Neural crest cell (in vitro differentiated cells): ENCODE data around the gene RALGAPA2. TPM values are rescaled to one million over a fixed set of nuclear protein-coding genes. Genes with fewer than 3 reads are reported as not detected.

Experiments
- DNase-seq: peaks from one replicate; pipeline ENCODE4 v3.0.0; 2021; ENCODE audit warnings: low read depth, mixed read lengths, low spot score
- H3K27ac Mint-ChIP-seq: one replicate; pipeline ENCODE4 v1.8.0; 2021; ENCODE audit warnings: mild to moderate bottlenecking, mixed read lengths; ENCODE audit not compliant: unreplicated experiment
- H3K27me3 Mint-ChIP-seq: 2 replicates; pipeline ENCODE4 v1.8.0; 2021; ENCODE audit warnings: low read depth, mild to moderate bottlenecking, mixed read lengths
- H3K36me3 Mint-ChIP-seq: 2 replicates; pipeline ENCODE4 v1.8.0; 2021; ENCODE audit warnings: low read depth, mild to moderate bottlenecking, mixed read lengths
- H3K4me1 Mint-ChIP-seq: 2 replicates; pipeline ENCODE4 v1.8.0; 2021; ENCODE audit warnings: mixed read lengths
- H3K4me3 Mint-ChIP-seq: one replicate; pipeline ENCODE4 v1.8.0; 2021; ENCODE audit warnings: mild to moderate bottlenecking, mixed read lengths
- H3K9me3 Mint-ChIP-seq: 2 replicates; pipeline ENCODE4 v1.8.0; 2021; ENCODE audit warnings: mixed read lengths
- CTCF ChIP-seq: fragments of 200-600 bp; sonication (generic); conservative IDR thresholded peaks from 2 replicates; pipeline ENCODE4 v1.5.0; 2021; ENCODE audit warnings: antibody characterized with exemption, mild to moderate bottlenecking
- total RNA-seq: library from RNA; stranded (reverse); gene quantifications from 2 replicates; pipeline ENCODE4 v1.2.1, GENCODE V29; 2021

RALGAPA2 gene
- total RNA-seq, 1 donor from 2014 or later = 29.3 TPM

- DNase-seq = no peak
- Mint-ChIP-seq H3K27me3 (peaks cover 63% of the 10 kb centered on the region), H3K36me3 (peaks cover 7% of the 10 kb centered on the region), H3K4me3 (no peak overlapping the region), H3K27ac (no peak overlapping the region), H3K4me1 (peaks cover 25% of the 10 kb centered on the region), H3K9me3 (no peaks in the 10 kb centered on the region)
- no peak for TF ChIP-seq CTCF
Measured at GRCh38 chr20:20391115-20391514, 321.3 kb downstream of the RALGAPA2 start.

GRCh38 chr20:20390393-20390792, 322.1 kb downstream of the RALGAPA2 start:
- DNase-seq = no peak
- H3K36me3 Mint-ChIP-seq = peaks cover 7% of the 10 kb centered on the region

GRCh38 chr20:20386192-20386591, 326.3 kb downstream of the RALGAPA2 start:
- H3K9me3 Mint-ChIP-seq = peaks cover 4% of the 10 kb centered on the region
- H3K4me3 Mint-ChIP-seq = no peak overlapping the region
- no peaks in the 10 kb centered on the region for H3K4me1 Mint-ChIP-seq
- TF ChIP-seq CTCF = no peak
- H3K27ac Mint-ChIP-seq = no peak overlapping the region
- peaks cover 52% of the 10 kb centered on the region for H3K27me3 Mint-ChIP-seq
- DNase-seq = no peak
- peaks cover 9% of the 10 kb centered on the region for H3K36me3 Mint-ChIP-seq

More at GRCh38 chr20:20390393-20390792, 322.1 kb downstream of the RALGAPA2 start:
- Mint-ChIP-seq H3K4me1 (peaks cover 19% of the 10 kb centered on the region), H3K27ac (no peak overlapping the region), H3K27me3 (peaks cover 63% of the 10 kb centered on the region), H3K4me3 (no peak overlapping the region), H3K9me3 (no peaks in the 10 kb centered on the region)
- TF ChIP-seq CTCF = no peak

- Mint-ChIP-seq H3K36me3 (peaks cover 2% of the 10 kb centered on the region), H3K4me1 (no peaks in the 10 kb centered on the region), H3K27ac (no peak overlapping the region), H3K27me3 (peaks cover 66% of the 10 kb centered on the region), H3K9me3 (peaks cover 5% of the 10 kb centered on the region), H3K4me3 (no peak overlapping the region)
- no peak for TF ChIP-seq CTCF
- DNase-seq = no peak
Measured at GRCh38 chr20:20375862-20376261, 336.6 kb downstream of the RALGAPA2 start.

GRCh38 chr20:20373091-20373571, 339.3 kb downstream of the RALGAPA2 start:
- no peak for TF ChIP-seq CTCF
- H3K27me3 Mint-ChIP-seq = peaks cover 77% of the 10 kb centered on the region
- peaks cover 5% of the 10 kb centered on the region for H3K4me1 Mint-ChIP-seq
- no peak for DNase-seq
- no peak overlapping the region for H3K27ac Mint-ChIP-seq
- H3K4me3 Mint-ChIP-seq = peak overlapping the region; percentile 6
- H3K9me3 Mint-ChIP-seq = no peaks in the 10 kb centered on the region
- H3K36me3 Mint-ChIP-seq = no peaks in the 10 kb centered on the region
